NCI-H146 treated with DMSO at 0.1 percent for 48 hours (cell line): ENCODE data around the gene NEU3.
"Not testable (repeated sequence)": the region's sequence is repeated elsewhere in the genome, so short reads cannot be mapped to it uniquely, and the experiment has no call there.

ENCODE experiments used
- DNase-seq: peaks from one replicate; lab custom pipeline; 2025; ENCODE audit not compliant: unreplicated experiment; lab: John Stamatoyannopoulos, UW

The NEU3 gene

GRCh38 chr11:75028321-75028720 lies 39.6 kb downstream of the NEU3 start:
- no peak for DNase-seq

DNA sequence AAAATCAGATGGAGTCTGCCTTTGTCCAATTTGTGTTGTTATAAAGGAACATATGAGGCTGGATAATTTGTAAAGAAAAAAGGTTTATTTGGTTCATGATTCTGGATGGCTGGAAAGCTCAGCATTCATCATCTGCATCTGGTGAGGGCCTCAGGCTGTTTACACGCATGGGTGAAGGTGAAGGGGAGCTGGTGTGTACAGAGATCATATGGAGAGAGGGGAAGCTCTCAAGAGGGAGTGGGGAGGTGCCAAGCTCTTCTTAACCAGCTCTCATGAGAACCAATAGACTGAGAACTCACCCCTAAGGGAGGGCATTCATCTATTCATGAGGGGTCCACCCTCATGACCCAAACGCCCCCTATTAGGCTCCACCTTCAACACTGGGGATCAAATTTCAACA lies 40.0 kb downstream of the NEU3 start:
- DNase-seq, result no peak

GRCh38 chr11:75029836-75030631 lies 41.3 kb downstream of the NEU3 start:
- no peak for DNase-seq

DNA sequence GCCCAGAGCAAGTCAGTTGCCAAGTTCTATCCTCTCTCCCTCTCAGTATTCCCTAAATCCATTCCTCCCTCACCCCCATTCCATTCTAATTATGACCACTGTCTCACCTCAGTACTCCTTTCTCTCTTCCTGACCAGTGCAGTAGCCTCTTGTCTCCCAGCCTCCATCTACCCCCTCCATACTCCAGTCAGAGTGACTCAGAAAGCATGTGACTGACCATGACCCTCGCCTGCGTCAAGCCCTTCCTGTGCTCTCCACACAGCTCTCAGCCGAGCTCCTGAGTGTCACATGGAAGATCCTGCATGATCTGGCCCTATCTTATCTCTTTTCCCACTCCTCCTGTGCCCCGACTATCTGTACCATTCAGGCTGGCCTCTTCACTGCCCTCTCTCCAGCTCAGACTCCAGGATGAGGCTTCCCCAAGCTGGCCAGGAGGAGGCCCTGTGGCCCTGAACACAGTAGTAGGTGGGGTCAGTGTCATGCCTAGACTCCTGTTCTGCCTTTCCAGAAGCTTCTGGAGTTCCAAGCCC lies 42.6 kb downstream of the NEU3 start:
- no peak for DNase-seq

GRCh38 chr11:75031771-75032549 lies 43.2 kb downstream of the NEU3 start:
- DNase-seq, result peak; percentile 5

DNA sequence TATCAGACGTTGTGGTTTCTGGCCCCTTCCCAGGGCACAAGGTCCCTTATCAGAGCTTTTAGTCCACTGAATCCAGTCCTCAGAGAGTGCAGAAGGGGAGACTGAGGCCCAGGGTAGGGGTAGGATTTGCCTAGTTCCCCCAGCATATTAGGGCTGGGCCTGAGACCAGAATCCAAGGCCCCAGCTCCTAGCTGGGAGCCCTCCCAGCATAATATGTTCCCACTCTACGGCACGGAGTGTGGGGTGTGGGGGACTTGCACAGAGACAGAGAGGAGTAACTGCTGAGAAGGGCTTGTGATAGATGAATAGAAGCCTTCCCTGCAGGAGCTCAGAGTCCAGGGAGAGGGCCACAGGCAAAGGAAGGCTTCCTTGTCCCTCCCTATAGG lies 43.8 kb downstream of the NEU3 start:
- no peak for DNase-seq

- no peak for DNase-seq
Measured at GRCh38 chr11:75033916-75034315, 45.2 kb downstream of the NEU3 start.

GRCh38 chr11:75035256-75035655 lies 46.5 kb downstream of the NEU3 start:
- DNase-seq, result no peak

- DNase-seq, result no peak
Measured at GRCh38 chr11:75035911-75036565, 47.3 kb downstream of the NEU3 start.

GRCh38 chr11:75040167-75040770 lies 51.5 kb downstream of the NEU3 start:
- DNase-seq, result no peak

GRCh38 chr11:75041263-75041662 lies 52.5 kb downstream of the NEU3 start:
- DNase-seq, result no peak

DNA sequence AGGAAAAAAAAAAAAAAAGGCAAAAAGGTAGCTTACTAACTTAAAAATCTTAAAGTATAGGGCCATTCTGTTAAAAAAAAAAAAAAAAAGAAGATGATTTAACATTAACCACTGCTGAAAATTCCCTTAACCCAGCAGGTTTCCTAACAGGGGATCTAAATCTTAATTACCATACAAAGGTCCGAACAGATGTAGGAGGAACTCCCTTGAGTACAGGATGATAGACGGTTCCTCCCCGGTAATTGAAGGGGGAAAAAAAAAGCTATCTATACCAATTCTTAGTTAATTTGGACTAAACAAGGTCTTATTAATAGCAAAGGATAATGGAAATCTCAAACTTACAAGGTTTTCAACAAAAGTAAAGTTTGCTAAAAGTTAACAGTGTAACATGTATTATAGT lies 53.1 kb downstream of the NEU3 start:
- not testable (repeated sequence) for DNase-seq

GRCh38 chr11:75044381-75045170 lies 55.8 kb downstream of the NEU3 start:
- DNase-seq, result not testable (repeated sequence)

DNA sequence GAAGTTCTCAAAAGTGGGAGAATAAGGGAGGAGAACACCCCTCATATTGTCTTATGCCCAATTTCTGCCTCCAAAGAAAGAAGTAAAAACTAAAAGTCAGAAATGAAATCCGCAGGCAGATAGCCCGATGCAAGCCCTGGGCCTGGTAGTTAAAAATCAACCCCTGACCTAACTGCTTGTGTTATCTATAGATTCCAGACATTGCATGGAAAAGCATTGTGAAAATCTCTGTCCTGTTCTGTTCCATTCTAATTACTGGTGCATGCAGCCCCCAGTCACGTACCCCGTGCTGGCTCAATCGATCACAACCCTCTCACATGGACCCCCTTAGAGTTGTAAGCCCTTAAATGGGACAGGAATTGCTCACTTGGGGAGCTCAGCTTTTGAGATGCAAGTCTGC lies 57.9 kb downstream of the NEU3 start:
- not testable (repeated sequence) for DNase-seq

DNA sequence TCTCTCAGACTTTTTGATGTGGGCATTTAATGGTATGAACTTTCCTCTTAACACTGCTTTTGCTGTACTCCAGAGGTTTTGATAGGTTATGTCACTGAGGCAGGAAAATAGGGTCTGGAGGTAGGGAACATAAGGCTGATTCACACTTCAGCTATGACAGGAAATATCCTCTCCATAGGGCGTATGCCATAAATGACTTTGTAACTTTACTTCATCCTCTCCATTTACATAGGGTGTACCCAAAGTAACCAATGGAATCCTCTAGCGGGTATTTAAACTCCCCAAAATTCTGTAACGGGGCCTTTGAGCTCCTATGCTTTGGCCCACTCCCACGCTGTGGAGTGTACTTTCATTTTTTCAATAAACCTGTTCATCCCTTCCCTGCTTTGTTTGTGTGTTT lies 58.5 kb downstream of the NEU3 start:
- DNase-seq, result no peak

DNA sequence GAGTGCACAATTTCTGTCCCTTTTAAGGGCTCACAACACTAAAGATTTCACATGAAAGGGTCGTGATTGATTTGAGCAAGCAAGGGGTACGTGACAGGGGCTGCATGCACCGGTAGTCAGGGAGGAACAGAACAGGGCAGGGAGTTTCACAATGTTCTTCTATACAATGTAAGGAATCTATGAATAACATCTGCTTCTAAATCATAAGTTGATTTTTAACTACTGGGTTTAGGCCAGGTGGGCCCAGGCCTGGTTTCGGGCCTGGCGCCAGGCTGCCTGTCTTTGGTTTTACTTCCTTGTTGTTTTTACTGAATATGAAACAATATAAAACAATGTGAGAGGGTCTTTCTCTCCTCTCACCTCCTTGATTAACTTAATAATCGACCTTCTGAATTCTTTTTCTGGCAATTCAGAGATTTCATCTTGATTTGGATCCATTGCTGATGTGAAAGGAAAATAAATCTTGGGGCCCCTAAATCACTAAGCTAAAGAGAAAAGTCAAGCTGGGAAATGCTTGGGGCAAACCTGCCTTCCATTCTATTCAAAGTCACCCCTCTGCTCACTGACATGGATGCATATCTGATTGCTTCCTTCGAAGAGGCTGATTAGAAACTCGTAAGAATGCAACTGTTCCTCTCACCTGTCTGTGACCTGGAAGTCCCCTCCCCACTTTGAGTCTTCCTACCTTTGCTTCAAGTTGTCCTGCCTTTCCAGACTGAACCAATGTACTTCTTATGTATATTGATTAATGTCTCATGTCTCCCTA lies 61.0 kb downstream of the NEU3 start:
- not testable (repeated sequence) for DNase-seq

- no peak for DNase-seq
Measured at GRCh38 chr11:75050516-75050915, 61.8 kb downstream of the NEU3 start.

DNA sequence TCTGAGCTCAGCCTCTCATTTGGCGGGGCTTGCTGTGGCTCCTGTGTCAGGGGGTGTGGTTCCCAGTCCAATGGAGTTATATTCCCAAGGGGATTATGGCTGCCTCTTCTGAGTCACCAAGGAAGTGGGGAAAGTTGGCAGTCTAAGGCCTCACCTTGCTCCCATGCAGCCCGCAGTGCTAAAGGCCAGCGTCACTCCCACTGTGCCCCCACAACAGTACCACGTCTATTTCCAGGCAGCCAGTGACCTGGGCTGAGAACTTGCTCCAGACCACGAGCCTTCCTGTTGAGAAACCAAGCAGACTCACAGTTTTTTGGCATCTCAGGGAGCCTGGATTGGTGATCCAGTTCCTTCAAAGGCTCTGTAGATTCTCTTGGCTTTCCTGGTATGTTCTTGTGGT lies 62.3 kb downstream of the NEU3 start:
- DNase-seq, result no peak

GRCh38 chr11:75052457-75052856 lies 63.7 kb downstream of the NEU3 start:
- DNase-seq, result no peak

DNA sequence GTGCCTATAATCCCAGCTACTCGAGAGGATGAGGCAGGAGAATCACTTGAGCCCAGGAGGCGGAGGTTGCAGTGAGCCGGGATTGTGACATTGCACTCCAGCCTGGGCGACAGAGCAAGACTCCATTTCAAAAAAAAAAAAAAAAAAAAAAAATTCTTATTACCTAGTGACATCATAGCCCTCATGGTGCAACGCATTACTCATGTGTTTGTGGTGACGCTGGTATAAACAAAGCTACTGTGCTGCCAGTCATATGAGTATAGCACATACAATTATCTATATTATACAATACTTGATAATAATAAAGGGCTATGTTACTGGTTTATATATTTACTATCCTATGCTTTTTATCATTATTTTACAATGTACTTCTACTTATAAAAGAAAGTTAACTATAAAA lies 66.8 kb downstream of the NEU3 start:
- no peak for DNase-seq
